Kidney epithelial cell (primary cell): ENCODE measurements around the gene UBIAD1. TPM values are rescaled to one million over a fixed set of nuclear protein-coding genes. Genes with fewer than 3 reads are reported as not detected.

Source experiments
- DNase-seq: peaks from one replicate; pipeline ENCODE4 v3.0.0-alpha.2; 2010; ENCODE audit warnings: low read depth
- H3K27me3 ChIP-seq: 2 replicates; pipeline ENCODE4 v1.6.0; 2011; ENCODE audit warnings: low read length; ENCODE audit not compliant: control insufficient read depth, insufficient read depth
- H3K36me3 ChIP-seq: 2 replicates; pipeline ENCODE4 v1.5.1; 2011; ENCODE audit warnings: low read length; ENCODE audit not compliant: control insufficient read depth, insufficient read depth
- H3K4me3 ChIP-seq: 2 replicates; pipeline ENCODE4 v1.5.1; 2011; ENCODE audit warnings: low read depth, mild to moderate bottlenecking, control low read depth, low read length
- CTCF ChIP-seq: IDR thresholded peaks from 2 replicates; pipeline ENCODE4 v1.5.1; 2011; ENCODE audit warnings: mild to moderate bottlenecking, moderate library complexity, low read length, control low read depth, inconsistent platforms; ENCODE audit not compliant: insufficient read depth, poor library complexity, severe bottlenecking
- total RNA-seq: library from RNA; depleted of rRNA; stranded (reverse); fragments of >200 nt; gene quantifications from 2 replicates; pipeline ENCODE4 v1.2.3, GENCODE V29; 2015

UBIAD1 gene
- total RNA-seq, 1 donor from 2014 or later = 10.9 TPM

- H3K36me3 ChIP-seq = no peaks in the 10 kb centered on the region
- no peak for TF ChIP-seq CTCF
Observed at GRCh38 chr1:11283151-11283550, 10.2 kb downstream of the UBIAD1 start.

GRCh38 chr1:11284784-11285183 lies 11.8 kb downstream of the UBIAD1 start:
- DNase-seq = no peak
- Histone ChIP-seq H3K36me3 (no peaks in the 10 kb centered on the region), H3K27me3 (no peaks in the 10 kb centered on the region), H3K4me3 (no peak overlapping the region)
- no peak for TF ChIP-seq CTCF

More at GRCh38 chr1:11283151-11283550, 10.2 kb downstream of the UBIAD1 start:
- no peak overlapping the region for H3K4me3 ChIP-seq
- H3K27me3 ChIP-seq = no peaks in the 10 kb centered on the region
- DNase-seq = no peak

- H3K27me3 ChIP-seq = no peaks in the 10 kb centered on the region
- no peak overlapping the region for H3K4me3 ChIP-seq
- H3K36me3 ChIP-seq = no peaks in the 10 kb centered on the region
- peak; percentile 7 for TF ChIP-seq CTCF
- DNase-seq = no peak
Observed at GRCh38 chr1:11285883-11286734, 13.1 kb downstream of the UBIAD1 start.

- no peak for TF ChIP-seq CTCF
- Histone ChIP-seq H3K36me3 (no peaks in the 10 kb centered on the region), H3K4me3 (no peak overlapping the region), H3K27me3 (no peaks in the 10 kb centered on the region)
- DNase-seq = peak; percentile 26
Observed at GRCh38 chr1:11286735-11287410, 13.9 kb downstream of the UBIAD1 start.

- no peaks in the 10 kb centered on the region for H3K36me3 ChIP-seq
- H3K4me3 ChIP-seq = no peak overlapping the region
- DNase-seq = no peak
- H3K27me3 ChIP-seq = no peaks in the 10 kb centered on the region
- TF ChIP-seq CTCF = no peak
Observed at GRCh38 chr1:11289064-11289463, 16.1 kb downstream of the UBIAD1 start.
